GF-D8 (cell line): ENCODE data around the gene CCDC32.

Experiments
- DNase-seq: peaks from one replicate; lab custom pipeline; 2025; lab: John Stamatoyannopoulos, UW

Gene CCDC32

DNA sequence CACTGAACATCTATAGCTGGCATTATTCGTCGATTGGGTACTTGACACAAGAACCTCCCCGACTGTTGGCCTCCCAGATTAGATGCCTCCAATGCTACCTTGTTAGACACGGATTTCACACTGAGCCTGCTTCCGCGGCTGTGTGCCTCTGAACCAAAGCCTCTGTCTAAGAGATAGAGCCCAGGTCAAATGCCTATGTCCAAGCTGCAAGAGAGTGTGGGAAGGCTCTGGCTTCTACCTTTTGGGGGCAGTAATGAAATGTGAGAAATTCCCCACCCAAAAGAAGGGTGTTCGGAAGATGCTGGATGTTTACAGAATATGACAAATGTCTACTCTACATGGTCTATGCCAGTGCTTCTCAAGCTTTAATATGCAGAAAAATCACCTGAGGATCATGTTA lies 2.3 kb upstream of the CCDC32 start:
- no peak for DNase-seq

DNA sequence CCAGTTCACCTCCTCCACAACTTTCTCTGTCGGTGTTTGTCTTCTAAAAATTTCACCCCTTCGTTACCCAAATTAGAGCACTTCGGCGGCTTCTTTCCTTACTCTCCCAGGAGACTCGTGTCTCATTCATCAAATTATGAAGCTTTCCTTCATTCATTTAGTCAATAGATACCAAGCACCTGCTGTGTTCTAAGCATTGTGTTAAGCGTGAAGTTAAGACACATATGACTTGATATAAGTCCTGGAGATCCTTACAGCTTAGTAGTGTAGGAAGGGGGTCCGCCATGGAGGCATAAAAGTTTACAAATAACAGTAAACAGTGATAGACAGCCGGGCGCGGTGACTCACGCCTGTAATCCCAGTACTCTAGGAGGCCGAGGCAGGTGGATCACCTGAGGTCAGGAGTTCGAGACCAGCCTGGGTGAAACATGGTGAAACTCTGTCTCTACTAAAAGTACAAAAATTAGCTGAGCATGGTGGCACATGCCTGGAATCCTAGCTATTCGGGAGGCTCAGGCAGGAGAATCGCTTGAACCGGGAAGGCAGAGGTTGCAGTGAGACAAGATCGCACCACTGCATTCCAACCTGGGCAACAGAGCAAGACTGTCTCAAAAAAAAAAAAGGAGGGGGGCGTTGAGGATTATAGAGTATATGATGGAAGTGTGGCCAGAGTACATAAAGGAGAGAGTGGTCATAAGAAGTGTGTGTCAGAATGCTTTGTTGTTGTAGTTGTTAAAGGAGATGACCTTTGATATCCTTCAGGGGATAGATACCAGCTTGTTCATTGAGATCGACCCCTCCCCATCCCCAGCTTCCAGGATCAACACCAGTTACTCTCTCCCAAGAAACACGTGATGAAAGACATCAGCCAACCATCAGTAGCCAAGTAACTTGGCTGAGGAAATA lies 744 bp upstream of the CCDC32 start:
- no peak for DNase-seq

DNA sequence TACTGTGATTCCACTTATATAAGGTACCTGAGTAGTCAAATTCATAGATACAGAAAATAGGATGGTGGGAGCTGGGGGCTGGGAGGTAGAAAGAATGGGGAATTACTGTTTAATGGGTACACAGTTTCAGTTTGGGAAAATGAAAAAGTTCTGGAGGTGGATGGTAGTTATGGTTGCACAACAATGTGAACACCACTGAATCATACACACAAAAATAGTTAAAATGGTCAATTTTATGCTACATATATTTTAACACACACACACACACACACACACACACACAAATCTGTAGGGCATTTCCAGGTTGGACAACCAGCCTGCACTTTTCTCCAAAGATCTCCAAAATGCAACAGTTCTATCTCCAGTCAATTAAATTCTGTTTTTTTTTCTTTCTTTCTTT lies 1.4 kb downstream of the CCDC32 start:
- DNase-seq, result no peak

DNA sequence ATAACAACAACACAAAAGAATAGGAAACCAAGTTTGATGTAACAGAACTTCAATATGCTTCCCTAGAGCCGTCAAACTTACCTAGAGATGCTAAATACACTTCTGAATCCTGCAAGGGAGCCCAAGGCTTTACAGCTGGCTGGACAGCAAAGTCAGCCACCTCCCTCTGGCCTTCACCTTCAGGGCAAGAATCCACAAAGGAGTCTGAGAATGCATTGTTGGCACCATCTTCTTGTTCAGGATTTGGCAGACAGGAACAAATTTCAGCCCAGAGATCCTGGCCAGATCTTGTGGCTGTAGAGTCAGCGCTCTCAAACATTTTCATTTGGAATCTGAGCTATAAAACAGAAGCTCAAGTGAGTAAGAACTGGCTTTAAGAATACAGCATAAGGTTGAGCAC lies 2.2 kb downstream of the CCDC32 start:
- DNase-seq, result no peak

DNA sequence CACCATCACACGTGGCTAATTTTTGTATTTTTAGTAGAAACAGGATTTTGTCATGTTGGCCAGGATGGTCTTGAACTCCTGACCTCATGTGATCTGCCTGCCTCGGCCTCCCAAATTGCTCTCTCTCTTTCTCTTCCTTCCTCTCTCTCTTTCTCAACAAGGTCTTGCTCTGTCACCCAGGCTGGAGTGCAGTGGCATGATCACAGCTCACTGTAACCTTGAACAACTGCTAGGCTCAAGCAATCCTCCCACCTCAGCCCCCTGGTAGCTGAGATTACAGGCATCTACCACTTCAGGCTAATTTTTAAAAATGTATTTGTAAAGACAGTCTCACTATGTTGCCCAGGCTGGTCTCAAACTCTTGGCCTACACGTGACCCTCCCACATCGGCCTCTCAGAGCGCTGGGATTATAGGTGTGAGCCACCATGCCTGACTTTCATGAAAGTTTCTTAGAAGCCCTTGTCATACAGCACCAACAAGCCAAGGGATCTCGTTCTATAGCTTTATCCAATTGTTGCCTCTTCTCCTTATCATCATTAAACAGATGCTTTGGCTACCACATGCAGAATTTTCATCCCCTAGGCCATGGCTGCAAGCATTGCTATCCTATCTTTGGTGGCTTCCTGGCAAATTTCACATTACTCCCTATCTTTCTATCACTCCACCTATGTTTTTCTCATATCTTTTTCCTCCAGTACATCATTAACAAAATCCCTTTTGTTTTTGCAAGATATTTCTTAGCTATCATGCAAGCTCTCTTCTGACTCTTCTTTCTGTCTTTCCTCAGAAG lies 5.7 kb downstream of the CCDC32 start:
- no peak for DNase-seq

- DNase-seq, result no peak
These were observed 9.0 kb downstream of the CCDC32 start for GRCh38 chr15:40555876-40556275.

DNA sequence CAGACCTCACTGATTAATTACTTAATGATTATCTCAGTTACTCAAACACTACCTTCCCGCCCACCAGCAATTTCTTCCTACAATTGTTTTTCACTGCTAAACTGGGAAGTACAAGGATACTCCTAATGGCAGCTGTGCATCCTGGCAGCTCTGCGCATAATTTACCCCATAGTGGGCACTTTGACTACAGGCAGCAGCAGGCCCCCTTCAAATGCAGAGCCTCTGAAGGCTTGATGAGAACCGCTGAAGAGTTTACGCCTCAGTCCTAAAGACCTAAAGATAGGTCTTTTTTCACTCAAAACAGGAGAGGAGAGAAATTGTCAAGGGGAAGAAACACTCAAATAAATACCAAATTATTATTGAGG lies 10.7 kb downstream of the CCDC32 start:
- DNase-seq, result no peak

- DNase-seq, result no peak
These were observed 14.4 kb downstream of the CCDC32 start for GRCh38 chr15:40550341-40551037.

GRCh38 chr15:40549894-40550293 lies 14.9 kb downstream of the CCDC32 start:
- DNase-seq, result no peak

DNA sequence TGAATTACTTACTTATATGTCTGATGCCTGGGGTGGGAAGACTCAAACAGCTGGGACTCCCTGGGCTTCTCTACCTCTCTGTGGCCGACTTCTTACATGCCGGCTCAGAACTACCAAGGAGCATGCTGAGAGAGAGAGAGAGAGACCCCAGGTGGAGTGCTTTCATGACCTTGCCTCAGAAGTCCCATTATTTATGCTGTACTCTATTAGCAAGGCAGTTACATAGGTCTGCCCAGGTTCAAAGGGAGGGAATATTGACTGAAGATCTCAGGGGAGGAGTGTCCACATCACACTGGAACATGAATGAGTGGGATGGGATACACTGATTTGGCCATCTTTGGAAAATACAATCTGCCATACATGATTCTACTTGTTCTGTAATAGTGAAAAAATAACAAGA lies 16.2 kb downstream of the CCDC32 start:
- no peak for DNase-seq

DNA sequence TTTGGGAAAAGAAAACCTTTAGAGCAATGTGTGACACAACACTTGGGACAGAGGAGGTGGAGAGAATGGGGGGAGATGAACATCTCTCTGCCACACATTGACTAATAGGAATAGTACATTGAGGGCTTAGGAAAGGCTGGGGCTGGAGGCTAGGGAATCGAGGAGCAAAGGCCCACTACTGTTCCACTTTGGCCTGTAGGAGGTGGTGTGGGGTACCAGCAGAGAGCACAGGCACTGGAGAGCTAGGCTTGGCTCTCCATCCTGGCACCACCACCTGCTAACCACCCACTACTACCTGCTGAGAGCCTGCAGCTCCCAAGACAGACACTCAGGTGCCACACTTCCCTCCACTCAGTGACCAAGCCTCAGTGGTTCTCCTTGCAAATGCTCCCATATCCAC lies 19.4 kb downstream of the CCDC32 start:
- no peak for DNase-seq

- no peak for DNase-seq
These were observed 21.1 kb downstream of the CCDC32 start for GRCh38 chr15:40543631-40544294.

- DNase-seq, result no peak
These were observed 21.8 kb downstream of the CCDC32 start for GRCh38 chr15:40543082-40543481.

DNA sequence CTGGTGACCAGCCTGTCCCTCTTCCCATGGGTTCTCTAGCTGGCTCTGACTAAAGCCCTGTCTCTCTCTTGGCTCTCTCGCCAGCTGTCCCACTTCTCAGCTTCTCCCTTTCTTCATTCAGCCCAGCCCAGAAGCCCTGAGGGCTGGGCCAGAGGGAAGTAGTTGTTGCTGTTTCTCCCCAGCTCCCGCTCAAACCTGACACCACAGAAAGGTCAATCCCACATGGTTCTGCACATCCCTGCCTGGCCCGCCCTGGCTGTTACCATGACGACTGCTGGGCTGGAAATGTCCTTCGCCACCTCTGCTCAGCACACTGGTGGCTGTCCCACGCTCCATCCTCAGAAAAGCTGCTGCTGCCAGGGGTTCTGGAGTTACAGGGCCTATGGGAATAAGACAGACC lies 25.9 kb downstream of the CCDC32 start:
- DNase-seq, result no peak

DNA sequence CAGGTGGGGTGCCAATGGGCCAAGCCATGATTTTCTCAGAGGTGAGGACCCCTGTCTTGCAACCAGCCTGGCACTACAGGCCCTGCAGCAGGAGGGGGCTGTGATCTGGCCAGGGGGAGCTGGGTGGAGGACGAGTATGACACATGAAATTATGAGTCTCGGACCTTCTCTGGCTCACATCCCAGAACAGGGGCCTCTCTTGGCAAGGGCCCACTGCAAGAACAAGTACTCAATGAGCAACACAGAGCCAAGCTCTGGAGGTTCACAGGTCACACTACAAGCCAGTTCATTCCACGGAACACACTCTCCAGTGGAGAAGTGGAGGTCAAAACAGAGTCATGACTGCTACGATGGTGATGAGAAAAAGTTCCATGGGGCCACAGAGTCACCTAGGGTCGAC lies 28.3 kb downstream of the CCDC32 start:
- no peak for DNase-seq

- DNase-seq, result no peak
These were observed 30.5 kb downstream of the CCDC32 start for GRCh38 chr15:40534371-40534770.

- no peak for DNase-seq
These were observed 31.0 kb downstream of the CCDC32 start for GRCh38 chr15:40533763-40534364.

- DNase-seq, result no peak
These were observed 36.0 kb downstream of the CCDC32 start for GRCh38 chr15:40528801-40529200.

- DNase-seq, result no peak
These were observed 39.0 kb downstream of the CCDC32 start for GRCh38 chr15:40525855-40526254.

DNA sequence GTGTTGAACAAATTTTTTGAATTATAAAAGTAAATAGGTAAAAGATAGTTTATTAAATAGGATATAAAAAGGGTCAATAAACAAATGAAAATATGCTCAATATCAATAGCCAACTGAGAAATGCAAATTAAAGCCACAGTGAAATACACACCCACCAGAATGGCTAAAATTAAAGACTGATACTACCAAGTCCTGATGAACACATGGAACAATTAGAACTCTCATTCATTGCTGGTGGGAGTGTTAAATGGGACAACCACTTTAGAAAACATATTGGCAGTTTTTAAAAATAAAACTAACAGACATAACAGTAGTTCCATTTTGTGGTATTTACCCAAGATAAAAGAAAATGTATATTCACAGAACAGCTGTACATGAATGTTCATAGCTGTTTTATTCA lies 41.2 kb downstream of the CCDC32 start:
- DNase-seq, result no peak

- DNase-seq, result no peak
These were observed 48.5 kb downstream of the CCDC32 start for GRCh38 chr15:40516322-40516721.

DNA sequence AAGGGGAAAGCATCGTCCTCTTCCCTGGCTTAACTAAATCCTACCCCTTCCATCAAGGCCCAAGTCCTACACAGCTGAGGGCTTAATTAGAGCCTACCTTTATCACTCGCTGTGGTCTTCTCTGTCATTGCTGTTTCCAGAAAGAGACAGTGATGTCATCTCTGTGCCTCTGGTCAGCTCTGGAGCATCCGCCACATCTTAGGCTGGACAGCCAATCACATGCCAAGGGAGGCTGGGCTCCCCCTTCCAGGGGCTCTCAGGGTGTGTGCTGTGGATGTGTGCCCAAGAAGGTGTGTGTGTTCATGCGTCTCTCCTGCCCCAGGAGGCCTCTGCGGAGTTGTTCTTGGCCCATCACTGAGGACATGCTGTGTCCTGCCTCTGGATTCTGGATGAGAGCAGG lies 51.2 kb downstream of the CCDC32 start:
- DNase-seq, result no peak
